Prostate gland (tissue), 2 donors: ENCODE results near the gene EXOC6.

ENCODE experiments used
- POLR2AphosphoS5 ChIP-seq: sonication (generic); formaldehyde crosslinking; IDR thresholded peaks from one replicate; pipeline ENCODE4 v1.6.1; 2017; ENCODE audit warnings: antibody characterized with exemption
- TF ChIP-seq, protein P1 (sequence below), 4 experiments: fragments of 200-600 bp in 2 of 4; fragments of 450-650 bp in 2 of 4; sonication (generic) in 2 of 4; IDR thresholded peaks; 1 replicate in 3 of 4; 2 replicates in 1 of 4; pipeline ENCODE4 v1.5.1; 2016 to 2019; ENCODE audit warnings: antibody characterized with exemption in 4 of 4, mild to moderate bottlenecking in 2 of 4, moderate library complexity in 2 of 4

DNA sequence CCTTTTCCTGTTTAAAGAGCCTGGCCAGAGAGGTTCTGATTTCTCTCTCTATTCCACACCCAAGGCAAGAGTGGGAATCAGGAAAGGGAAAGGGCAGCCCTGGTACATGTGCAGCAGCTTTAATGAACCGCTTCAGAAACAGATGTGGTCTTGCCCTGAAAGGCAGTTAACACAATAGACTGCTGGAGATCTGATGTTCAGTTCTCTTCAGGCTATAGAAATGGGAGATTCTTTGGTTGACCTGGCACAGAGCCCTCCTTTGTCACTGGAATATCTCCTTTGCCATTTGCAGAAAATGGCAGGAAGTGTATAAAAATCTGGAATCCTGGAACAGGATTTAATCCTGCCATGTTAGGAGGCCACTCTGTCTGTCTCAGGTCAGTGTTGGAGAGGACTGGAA is 36.3 kb upstream of the EXOC6 start:
- TF ChIP-seq, protein P1, sequence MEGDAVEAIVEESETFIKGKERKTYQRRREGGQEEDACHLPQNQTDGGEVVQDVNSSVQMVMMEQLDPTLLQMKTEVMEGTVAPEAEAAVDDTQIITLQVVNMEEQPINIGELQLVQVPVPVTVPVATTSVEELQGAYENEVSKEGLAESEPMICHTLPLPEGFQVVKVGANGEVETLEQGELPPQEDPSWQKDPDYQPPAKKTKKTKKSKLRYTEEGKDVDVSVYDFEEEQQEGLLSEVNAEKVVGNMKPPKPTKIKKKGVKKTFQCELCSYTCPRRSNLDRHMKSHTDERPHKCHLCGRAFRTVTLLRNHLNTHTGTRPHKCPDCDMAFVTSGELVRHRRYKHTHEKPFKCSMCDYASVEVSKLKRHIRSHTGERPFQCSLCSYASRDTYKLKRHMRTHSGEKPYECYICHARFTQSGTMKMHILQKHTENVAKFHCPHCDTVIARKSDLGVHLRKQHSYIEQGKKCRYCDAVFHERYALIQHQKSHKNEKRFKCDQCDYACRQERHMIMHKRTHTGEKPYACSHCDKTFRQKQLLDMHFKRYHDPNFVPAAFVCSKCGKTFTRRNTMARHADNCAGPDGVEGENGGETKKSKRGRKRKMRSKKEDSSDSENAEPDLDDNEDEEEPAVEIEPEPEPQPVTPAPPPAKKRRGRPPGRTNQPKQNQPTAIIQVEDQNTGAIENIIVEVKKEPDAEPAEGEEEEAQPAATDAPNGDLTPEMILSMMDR (IDR thresholded peaks at IDR 0.05) = no peak
- no peak for TF ChIP-seq POLR2AphosphoS5
